PC-9 (cell line): Measurements from ENCODE around the gene ADAMTS12. TPM values are rescaled to one million over a fixed set of nuclear protein-coding genes. Genes with fewer than 3 reads are reported as not detected.

Experiments
- BruUV-seq: library from RNA; stranded (reverse); fragments of 400-500 nt; replicated peaks from 2 replicates; lab custom pipeline; 2021; lab: Mats Ljungman, UMichigan
- CTCF ChIA-PET: fragments of 300-600 bp; sonication (Branson Sonifier 250); formaldehyde crosslinking; loops from one replicate; lab custom pipeline; 2022; ENCODE audit warnings: antibody characterized with exemption; lab: Charles Lee
- POLR2A ChIA-PET: fragments of 300-600 bp; sonication (Branson Sonifier 250); formaldehyde crosslinking; loops from one replicate; lab custom pipeline; 2022; ENCODE audit warnings: antibody characterized with exemption; ENCODE audit not compliant: unreplicated experiment; lab: Charles Lee
- DNase-seq, 2 experiments: peaks; one replicate each; pipeline versions ENCODE4 v3.0.0 to v3.0.0-alpha.2; 2015 to 2022; ENCODE audit warnings: mixed read lengths in 1 of 2
- H2AFZ ChIP-seq: fragments of 200-600 bp; sonication (generic); 2 replicates; pipeline ENCODE4 v1.8.1; 2017; ENCODE audit warnings: antibody characterized with exemption
- H3F3A ChIP-seq: fragments of 200-600 bp; sonication (generic); 2 replicates; pipeline ENCODE4 v1.8.1; 2017; ENCODE audit warnings: antibody characterized with exemption, mild to moderate bottlenecking, low read depth; ENCODE audit not compliant: insufficient read depth
- H3K27ac ChIP-seq: fragments of 200-600 bp; sonication (generic); 2 replicates; pipeline ENCODE4 v1.6.1; 2016; ENCODE audit warnings: mixed run types
- H3K27me3 ChIP-seq: fragments of 200-600 bp; sonication (generic); 2 replicates; pipeline ENCODE4 v1.6.1; 2016; ENCODE audit warnings: low read depth, mixed run types; ENCODE audit not compliant: insufficient read depth
- H3K36me3 ChIP-seq: fragments of 200-600 bp; sonication (generic); 2 replicates; pipeline ENCODE4 v1.6.1; 2016; ENCODE audit warnings: low read depth, mixed run types
- H3K4me1 ChIP-seq: fragments of 200-600 bp; sonication (generic); replicated peaks from 2 replicates; pipeline ENCODE4 v1.6.1; 2016; ENCODE audit warnings: mixed run types; ENCODE audit not compliant: insufficient read depth
- H3K4me2 ChIP-seq: fragments of 200-600 bp; sonication (generic); 2 replicates; pipeline ENCODE4 v1.6.1; 2017; ENCODE audit warnings: mixed run types
- H3K4me3 ChIP-seq: fragments of 200-600 bp; sonication (generic); 2 replicates; pipeline ENCODE4 v1.6.1; 2016; ENCODE audit warnings: mixed run types
- H3K79me2 ChIP-seq: fragments of 200-600 bp; sonication (generic); 2 replicates; pipeline ENCODE4 v1.6.1; 2017; ENCODE audit warnings: low read depth, mixed run types
- H3K9me2 ChIP-seq: fragments of 200-600 bp; sonication (generic); 2 replicates; pipeline ENCODE4 v1.8.1; 2017; ENCODE audit warnings: mild to moderate bottlenecking; ENCODE audit not compliant: insufficient read depth
- H3K9me3 ChIP-seq: fragments of 200-600 bp; sonication (generic); 2 replicates; pipeline ENCODE4 v1.8.1; 2016; ENCODE audit warnings: low read depth; ENCODE audit not compliant: insufficient read depth
- H4K20me1 ChIP-seq: fragments of 200-600 bp; sonication (generic); 2 replicates; pipeline ENCODE4 v1.8.1; 2017; ENCODE audit not compliant: insufficient read depth
- EZH2 ChIP-seq: fragments of 200-600 bp; sonication (generic); IDR thresholded peaks from 2 replicates; pipeline ENCODE4 v1.8.0; 2017; ENCODE audit warnings: antibody characterized with exemption, low read depth
- intact Hi-C: fragments of 100-400 bp; cut with micrococcal nuclease; formaldehyde crosslinking; loops from one replicate; pipeline ENCODE4 v1.10.0; 2022; ENCODE audit not compliant: unreplicated experiment
- total RNA-seq: library from RNA; stranded (reverse); gene quantifications from 2 replicates; pipeline ENCODE4 v1.2.3, GENCODE V29; 2021
- TF ChIP-seq, protein P1 (sequence below): fragments of 200-600 bp; sonication (generic); conservative IDR thresholded peaks from 2 replicates; pipeline ENCODE4 v1.6.1; 2017; ENCODE audit warnings: mixed run types, antibody characterized with exemption, mild to moderate bottlenecking, moderate library complexity

The ADAMTS12 gene
- total RNA-seq, 1 experiment from 2014 or later = 103 TPM

DNA sequence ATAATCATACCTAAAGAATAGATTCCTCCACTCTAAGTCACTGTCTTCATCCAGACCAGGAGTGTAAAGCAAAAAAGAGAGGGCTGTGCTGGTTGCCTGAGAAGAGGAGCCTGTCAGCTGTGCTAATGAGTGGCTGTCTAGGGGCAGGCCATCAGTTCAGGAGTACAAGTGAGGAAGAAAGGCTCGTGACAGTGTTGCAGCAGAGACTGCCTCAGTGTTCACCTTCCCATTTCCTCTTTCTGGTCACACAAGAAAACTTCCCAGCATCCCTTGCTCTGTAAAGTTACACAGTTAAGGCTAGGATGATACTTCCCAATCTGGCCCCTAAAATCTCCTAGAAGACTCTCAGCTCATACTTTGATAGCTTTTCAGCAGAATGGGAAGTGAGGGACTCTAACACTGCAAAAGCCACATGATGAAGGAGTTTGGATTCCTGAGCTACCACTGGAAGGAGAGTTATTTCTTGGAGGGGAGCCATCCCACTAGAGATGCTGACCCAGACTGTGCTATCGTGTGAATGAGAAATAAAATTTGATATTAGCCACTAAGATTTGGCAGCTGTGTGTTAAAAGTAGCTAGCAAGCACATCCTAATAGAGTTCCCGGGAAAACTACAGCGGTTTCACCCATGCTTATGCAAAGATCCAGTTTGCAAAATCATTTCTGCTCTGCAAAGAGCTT lies 67.1 kb downstream of the ADAMTS12 start:
- Histone ChIP-seq H3K4me3 (no peak overlapping the region), H3K79me2 (peaks cover 81% of the 10 kb centered on the region), H2AFZ (no peak overlapping the region), H3K27ac (no peak overlapping the region), H3K9me3 (peaks cover 7% of the 10 kb centered on the region; the same call in 1 of the 2 replicates), H3K27me3 (no peaks in the 10 kb centered on the region), H4K20me1 (no peaks in the 10 kb centered on the region), H3K4me2 (no peak overlapping the region), H3K4me1 (peaks cover 24% of the 10 kb centered on the region), H3K36me3 (peaks cover 24% of the 10 kb centered on the region), H3F3A (peaks cover 14% of the 10 kb centered on the region), H3K9me2 (no peaks in the 10 kb centered on the region)
- POLR2A ChIA-PET = interaction anchor here (0.5 to 0.9 kb wide), 3 partner anchors 11 to 110 kb away, joined by 6 to 38 read pairs (median 13); no protein-coding TSS in a partner anchor
- intact Hi-C loops = loop anchor here (5.0 kb wide), 1 partner anchor 68 kb away; the partner anchor contains the start of gene ADAMTS12
- BruUV-seq = no TSS peak
- TF ChIP-seq, protein P1, sequence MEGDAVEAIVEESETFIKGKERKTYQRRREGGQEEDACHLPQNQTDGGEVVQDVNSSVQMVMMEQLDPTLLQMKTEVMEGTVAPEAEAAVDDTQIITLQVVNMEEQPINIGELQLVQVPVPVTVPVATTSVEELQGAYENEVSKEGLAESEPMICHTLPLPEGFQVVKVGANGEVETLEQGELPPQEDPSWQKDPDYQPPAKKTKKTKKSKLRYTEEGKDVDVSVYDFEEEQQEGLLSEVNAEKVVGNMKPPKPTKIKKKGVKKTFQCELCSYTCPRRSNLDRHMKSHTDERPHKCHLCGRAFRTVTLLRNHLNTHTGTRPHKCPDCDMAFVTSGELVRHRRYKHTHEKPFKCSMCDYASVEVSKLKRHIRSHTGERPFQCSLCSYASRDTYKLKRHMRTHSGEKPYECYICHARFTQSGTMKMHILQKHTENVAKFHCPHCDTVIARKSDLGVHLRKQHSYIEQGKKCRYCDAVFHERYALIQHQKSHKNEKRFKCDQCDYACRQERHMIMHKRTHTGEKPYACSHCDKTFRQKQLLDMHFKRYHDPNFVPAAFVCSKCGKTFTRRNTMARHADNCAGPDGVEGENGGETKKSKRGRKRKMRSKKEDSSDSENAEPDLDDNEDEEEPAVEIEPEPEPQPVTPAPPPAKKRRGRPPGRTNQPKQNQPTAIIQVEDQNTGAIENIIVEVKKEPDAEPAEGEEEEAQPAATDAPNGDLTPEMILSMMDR = no peak
- TF ChIP-seq EZH2 = no peak
- DNase-seq = no peak
- CTCF ChIA-PET = interaction anchor here (0.5 kb wide), 1 partner anchor 108 kb away, joined by 6 read pairs; no protein-coding TSS in a partner anchor

DNA sequence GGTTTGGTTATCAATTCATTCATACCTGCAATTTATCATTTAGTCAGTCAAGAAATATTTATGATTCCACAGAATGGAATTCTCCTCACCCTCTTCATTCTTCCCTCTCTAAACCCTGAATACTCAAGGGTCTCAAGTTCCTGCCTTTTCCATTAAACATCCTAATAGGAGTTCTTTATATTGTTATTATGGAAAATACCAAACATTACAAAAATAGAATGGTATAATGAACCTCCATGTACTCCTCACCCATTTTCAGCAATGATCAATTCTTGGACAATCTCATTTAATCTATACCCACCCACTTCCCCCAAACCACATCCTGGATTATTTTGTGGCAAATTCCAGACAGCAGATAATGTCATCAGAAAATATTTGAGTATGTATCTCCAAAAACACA lies 74.5 kb downstream of the ADAMTS12 start:
- Histone ChIP-seq H3K27me3 (no peaks in the 10 kb centered on the region), H4K20me1 (no peaks in the 10 kb centered on the region), H3K9me2 (no peaks in the 10 kb centered on the region), H2AFZ (no peak overlapping the region), H3K36me3 (peaks cover 55% of the 10 kb centered on the region), H3F3A (peaks cover 20% of the 10 kb centered on the region; the same call in 1 of the 2 replicates), H3K4me3 (no peak overlapping the region), H3K4me2 (peak overlapping the region; percentile 43), H3K79me2 (peaks cover 72% of the 10 kb centered on the region), H3K9me3 (peaks cover 21% of the 10 kb centered on the region; the same call in 1 of the 2 replicates), H3K27ac (peak overlapping the region; percentile 67), H3K4me1 (peaks cover 25% of the 10 kb centered on the region)
- ChIA-PET CTCF (no interaction called here), POLR2A (interaction anchor here (0.6 to 0.7 kb wide), 2 partner anchors 41 to 42 kb away, joined by 3 to 11 read pairs; no protein-coding TSS in a partner anchor)
- intact Hi-C loops = loop anchor here (2.0 kb wide), 1 partner anchor 118 kb away; no protein-coding TSS in a partner anchor
- TF ChIP-seq, protein P1 = no peak
- no peak for TF ChIP-seq EZH2
- no TSS peak for BruUV-seq
- DNase-seq = peak in 1 of 2 experiments; percentile 64

DNA sequence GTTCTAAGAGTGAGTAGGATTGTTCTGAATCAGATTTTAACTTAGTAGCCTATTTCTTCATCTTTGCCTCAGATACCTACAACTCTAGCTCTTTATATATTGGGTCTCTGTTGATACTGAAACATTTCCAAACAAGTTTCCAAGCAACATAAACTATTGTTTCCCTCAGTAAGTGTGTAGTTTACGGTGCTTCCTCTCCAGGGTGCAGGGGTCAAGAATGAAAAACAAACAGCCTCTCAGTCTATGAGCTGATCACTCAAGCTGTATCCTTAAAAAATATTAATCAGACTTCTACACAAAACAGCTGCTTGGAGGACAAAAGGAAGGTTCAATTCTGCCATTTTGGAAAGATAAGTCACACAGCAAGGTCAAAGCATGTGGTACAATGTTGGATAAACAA lies 75.0 kb downstream of the ADAMTS12 start:
- no peaks in the 10 kb centered on the region for H4K20me1 ChIP-seq
- no peak for DNase-seq
- TF ChIP-seq, protein P1 = no peak
- ChIA-PET POLR2A (interaction anchor here (0.6 to 0.7 kb wide), 2 partner anchors 40 to 42 kb away, joined by 3 to 11 read pairs; no protein-coding TSS in a partner anchor), CTCF (no interaction called here)
- intact Hi-C loops = loop anchor here (2.0 kb wide), 1 partner anchor 118 kb away; no protein-coding TSS in a partner anchor
- no peak overlapping the region for H3K4me3 ChIP-seq
- H3K27me3 ChIP-seq = no peaks in the 10 kb centered on the region
- H3K4me1 ChIP-seq = peaks cover 25% of the 10 kb centered on the region
- peak overlapping the region; percentile 67 for H3K27ac ChIP-seq
- peaks cover 21% of the 10 kb centered on the region; the same call in 1 of the 2 replicates for H3K9me3 ChIP-seq
- H3K4me2 ChIP-seq = peak overlapping the region; percentile 43
- no peaks in the 10 kb centered on the region for H3K9me2 ChIP-seq
- BruUV-seq = TSS peak; percentile 68
- H3K36me3 ChIP-seq = peaks cover 58% of the 10 kb centered on the region
- H3F3A ChIP-seq = peaks cover 20% of the 10 kb centered on the region; the same call in 1 of the 2 replicates
- peaks cover 71% of the 10 kb centered on the region for H3K79me2 ChIP-seq
- no peak overlapping the region for H2AFZ ChIP-seq
